Glutamatergic neuron (in vitro differentiated cells): ENCODE measurements around the gene VPS52. TPM values are rescaled to one million over a fixed set of nuclear protein-coding genes. Genes with fewer than 3 reads are reported as not detected.

ENCODE experiments used
- DNase-seq: peaks from one replicate; pipeline ENCODE4 v3.0.0; 2022
- H3K27ac Mint-ChIP-seq: one replicate; pipeline ENCODE4 v1.8.0; 2020; ENCODE audit warnings: mild to moderate bottlenecking, mixed read lengths, inconsistent platforms; ENCODE audit not compliant: unreplicated experiment
- H3K27me3 Mint-ChIP-seq: one replicate; pipeline ENCODE4 v1.8.0; 2020; ENCODE audit warnings: mild to moderate bottlenecking, moderate library complexity, mixed read lengths, inconsistent platforms; ENCODE audit not compliant: unreplicated experiment
- H3K36me3 Mint-ChIP-seq: one replicate; pipeline ENCODE4 v1.8.0; 2020; ENCODE audit warnings: mild to moderate bottlenecking, mixed read lengths, inconsistent platforms; ENCODE audit not compliant: unreplicated experiment
- H3K4me1 Mint-ChIP-seq: one replicate; pipeline ENCODE4 v1.8.0; 2020; ENCODE audit warnings: mild to moderate bottlenecking, low read depth, mixed read lengths, inconsistent platforms; ENCODE audit not compliant: unreplicated experiment
- H3K4me3 Mint-ChIP-seq: one replicate; pipeline ENCODE4 v1.8.0; 2020; ENCODE audit warnings: mild to moderate bottlenecking, mixed read lengths, inconsistent platforms; ENCODE audit not compliant: unreplicated experiment
- H3K9me3 Mint-ChIP-seq: one replicate; pipeline ENCODE4 v1.8.0; 2020; ENCODE audit warnings: mild to moderate bottlenecking, moderate library complexity, mixed read lengths, inconsistent platforms; ENCODE audit not compliant: unreplicated experiment
- total RNA-seq: library from RNA; stranded (reverse); fragmentation: NEBNext Ultra II Directional; extraction: Animal tissue kit (Norgen Biotek cat#: 25700); gene quantifications from one replicate; pipeline ENCODE4 v1.2.1, GENCODE V29; 2021; ENCODE audit not compliant: unreplicated experiment
- TF ChIP-seq, protein P1 (sequence below): fragments of 200-600 bp; sonication (generic); IDR thresholded peaks from one replicate; pipeline ENCODE4 v1.5.0; 2021; ENCODE audit not compliant: partially characterized antibody, unreplicated experiment

Gene VPS52
- total RNA-seq, 1 donor from 2014 or later, result 50.9 TPM

DNA sequence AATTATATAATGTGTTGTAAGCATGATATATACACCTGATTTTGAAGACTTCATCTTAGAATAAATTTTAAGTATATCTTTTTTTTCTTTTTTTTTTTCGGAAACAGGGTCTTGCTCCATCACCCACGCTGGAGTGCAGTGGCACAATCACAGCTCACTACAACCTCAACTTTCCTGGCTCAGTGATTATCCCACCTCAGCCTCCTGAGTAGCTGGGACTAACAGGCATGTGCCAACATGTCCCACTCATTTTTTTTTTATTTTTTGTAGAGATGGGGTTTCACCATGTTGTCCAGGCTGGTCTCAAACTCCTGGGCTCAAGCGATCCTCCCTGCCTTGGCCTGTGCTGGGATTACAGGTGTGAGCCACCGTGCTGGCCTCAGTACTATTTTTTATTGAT, 17.1 kb downstream of the VPS52 start:
- peaks cover 1% of the 10 kb centered on the region for H3K9me3 Mint-ChIP-seq
- no peak overlapping the region for H3K4me3 Mint-ChIP-seq
- H3K27ac Mint-ChIP-seq, result no peak overlapping the region
- peaks cover 4% of the 10 kb centered on the region for H3K27me3 Mint-ChIP-seq
- DNase-seq, result no peak
- H3K36me3 Mint-ChIP-seq, result no peaks in the 10 kb centered on the region
- peaks cover 10% of the 10 kb centered on the region for H3K4me1 Mint-ChIP-seq
- TF ChIP-seq, protein P1, sequence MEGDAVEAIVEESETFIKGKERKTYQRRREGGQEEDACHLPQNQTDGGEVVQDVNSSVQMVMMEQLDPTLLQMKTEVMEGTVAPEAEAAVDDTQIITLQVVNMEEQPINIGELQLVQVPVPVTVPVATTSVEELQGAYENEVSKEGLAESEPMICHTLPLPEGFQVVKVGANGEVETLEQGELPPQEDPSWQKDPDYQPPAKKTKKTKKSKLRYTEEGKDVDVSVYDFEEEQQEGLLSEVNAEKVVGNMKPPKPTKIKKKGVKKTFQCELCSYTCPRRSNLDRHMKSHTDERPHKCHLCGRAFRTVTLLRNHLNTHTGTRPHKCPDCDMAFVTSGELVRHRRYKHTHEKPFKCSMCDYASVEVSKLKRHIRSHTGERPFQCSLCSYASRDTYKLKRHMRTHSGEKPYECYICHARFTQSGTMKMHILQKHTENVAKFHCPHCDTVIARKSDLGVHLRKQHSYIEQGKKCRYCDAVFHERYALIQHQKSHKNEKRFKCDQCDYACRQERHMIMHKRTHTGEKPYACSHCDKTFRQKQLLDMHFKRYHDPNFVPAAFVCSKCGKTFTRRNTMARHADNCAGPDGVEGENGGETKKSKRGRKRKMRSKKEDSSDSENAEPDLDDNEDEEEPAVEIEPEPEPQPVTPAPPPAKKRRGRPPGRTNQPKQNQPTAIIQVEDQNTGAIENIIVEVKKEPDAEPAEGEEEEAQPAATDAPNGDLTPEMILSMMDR, result no peak

DNA sequence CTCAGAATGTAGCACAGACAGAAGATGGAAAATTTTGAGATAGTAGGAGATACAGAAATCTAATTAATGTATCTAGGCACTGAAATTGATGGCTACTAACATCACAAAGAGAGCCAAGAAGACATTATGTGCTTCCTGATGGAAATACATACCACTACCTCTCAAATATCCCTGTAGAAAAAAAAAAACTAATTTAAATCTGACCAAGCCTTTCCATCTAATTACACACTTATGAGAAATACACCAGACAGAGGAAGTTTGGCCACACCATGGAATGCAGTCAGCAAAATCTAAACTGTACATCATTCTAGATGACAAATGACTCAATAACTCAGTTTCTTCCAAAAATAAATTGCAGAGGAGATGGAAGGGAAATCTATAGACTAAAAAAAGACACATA, 18.9 kb downstream of the VPS52 start:
- Mint-ChIP-seq H3K4me1 (peaks cover 18% of the 10 kb centered on the region), H3K27ac (no peak overlapping the region), H3K27me3 (peaks cover 8% of the 10 kb centered on the region), H3K36me3 (no peaks in the 10 kb centered on the region), H3K4me3 (no peak overlapping the region), H3K9me3 (peaks cover 3% of the 10 kb centered on the region)
- TF ChIP-seq, protein P1, result no peak
- DNase-seq, result no peak

DNA sequence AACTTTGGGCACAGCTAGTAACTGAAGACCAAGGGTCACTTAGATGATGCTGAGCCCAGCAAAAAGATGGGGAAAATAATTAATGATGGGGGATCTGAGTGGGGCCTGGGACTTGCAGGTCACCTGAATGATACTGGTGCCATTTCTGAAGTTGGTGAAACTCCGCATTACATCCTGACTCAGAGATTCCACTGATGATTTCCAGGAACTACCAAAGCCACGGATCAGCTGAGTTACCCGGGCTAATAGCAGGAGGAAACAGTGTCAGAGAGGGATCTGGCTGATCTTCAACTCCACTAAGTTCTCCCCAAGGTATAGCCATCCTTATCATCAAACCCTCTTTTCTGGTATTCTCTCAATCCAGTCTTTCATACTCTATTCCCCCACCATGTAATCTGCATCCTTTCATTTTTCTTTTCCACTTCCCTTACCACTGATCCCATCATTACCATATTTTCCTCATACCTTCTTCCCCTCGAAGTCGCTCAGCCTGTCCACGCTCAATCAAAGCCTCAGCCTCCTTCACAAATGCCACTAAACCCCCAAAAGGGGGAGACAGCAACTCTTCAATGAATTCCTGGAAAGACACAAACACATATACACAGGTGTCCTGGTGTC, 20.2 kb downstream of the VPS52 start:
- Mint-ChIP-seq H3K36me3 (no peaks in the 10 kb centered on the region), H3K27ac (peak overlapping the region; percentile 7), H3K9me3 (peaks cover 3% of the 10 kb centered on the region), H3K27me3 (peaks cover 8% of the 10 kb centered on the region), H3K4me1 (peaks cover 18% of the 10 kb centered on the region), H3K4me3 (peak overlapping the region; percentile 62)
- no peak for DNase-seq
- TF ChIP-seq, protein P1, result no peak

DNA sequence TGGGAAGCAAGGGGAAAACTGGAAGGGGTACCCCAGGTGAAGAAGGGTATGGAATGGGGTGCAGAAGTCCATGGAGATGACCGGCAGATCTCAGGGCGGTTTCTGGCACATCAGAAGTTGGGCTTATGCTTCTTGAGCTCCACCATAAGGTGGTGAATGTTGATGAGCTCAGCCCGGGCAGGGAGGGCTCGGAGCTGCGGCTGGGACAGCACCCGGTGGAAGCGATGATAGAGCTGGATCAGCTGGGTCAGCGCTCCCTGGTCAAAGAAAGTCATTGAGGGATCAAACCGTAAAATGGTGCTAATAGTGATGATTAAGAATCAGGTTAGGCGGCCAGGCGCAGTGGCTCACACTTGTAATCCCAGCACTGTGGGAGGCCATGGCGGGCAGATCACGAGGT, 20.9 kb downstream of the VPS52 start:
- DNase-seq, result no peak
- H3K27ac Mint-ChIP-seq, result peak overlapping the region; percentile 84
- peak overlapping the region; percentile 97 for H3K4me3 Mint-ChIP-seq
- TF ChIP-seq, protein P1, result no peak
- H3K27me3 Mint-ChIP-seq, result peaks cover 8% of the 10 kb centered on the region
- no peaks in the 10 kb centered on the region for H3K36me3 Mint-ChIP-seq
- H3K4me1 Mint-ChIP-seq, result peaks cover 18% of the 10 kb centered on the region
- H3K9me3 Mint-ChIP-seq, result peaks cover 3% of the 10 kb centered on the region

DNA sequence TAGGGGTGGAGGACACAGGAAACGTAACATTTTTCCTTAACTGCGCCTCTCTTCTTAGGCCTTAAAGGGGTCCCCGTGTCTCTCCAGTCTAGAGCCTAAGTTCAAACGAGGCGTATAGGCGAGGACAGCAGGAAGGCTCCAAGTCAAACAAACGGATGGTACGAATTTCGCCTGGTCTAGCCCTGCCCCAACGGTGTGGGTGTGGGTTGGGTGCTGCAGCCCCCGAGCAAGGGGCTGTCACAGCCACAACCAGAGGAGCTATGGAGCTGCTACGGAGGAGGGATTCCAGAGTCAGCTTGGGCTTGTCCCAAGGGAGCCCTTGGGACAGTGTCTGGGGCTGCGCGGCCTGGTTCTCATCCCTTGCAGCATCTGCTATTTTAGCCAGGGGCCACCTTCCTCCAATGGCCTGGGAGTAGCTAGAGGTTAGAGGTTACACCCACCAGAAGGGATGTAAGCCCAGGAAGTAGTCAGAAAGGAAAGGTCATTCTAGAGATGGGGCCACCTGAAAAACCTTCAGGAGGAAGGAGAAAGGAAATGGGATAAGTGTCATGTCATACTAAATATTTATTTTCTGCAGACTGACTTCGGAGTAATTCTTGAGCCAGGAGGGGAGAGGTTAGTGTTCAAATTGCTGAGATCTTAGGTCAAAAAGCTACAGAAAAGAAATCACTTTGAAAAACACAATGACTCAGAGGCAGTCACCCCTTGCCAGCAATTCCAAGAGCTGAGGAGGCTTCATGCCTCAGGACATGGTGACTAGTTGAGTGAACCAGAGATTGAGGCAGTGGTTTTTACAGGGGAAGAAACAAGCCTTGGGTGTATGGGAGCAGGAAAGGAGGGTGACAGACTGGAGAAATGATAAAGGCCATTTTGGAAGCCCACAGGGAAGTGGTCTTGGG, 21.7 kb downstream of the VPS52 start:
- H3K9me3 Mint-ChIP-seq, result peaks cover 3% of the 10 kb centered on the region
- H3K27ac Mint-ChIP-seq, result peak overlapping the region; percentile 84
- peak; percentile 65 for DNase-seq

More for the DNA sequence above, 21.7 kb downstream of the VPS52 start:
- TF ChIP-seq, protein P1, result no peak
- Mint-ChIP-seq H3K27me3 (peaks cover 8% of the 10 kb centered on the region), H3K4me1 (peaks cover 18% of the 10 kb centered on the region), H3K4me3 (peak overlapping the region; percentile 97), H3K36me3 (no peaks in the 10 kb centered on the region)
